ENCODE data around the gene SLC9A9. TPM values are rescaled to one million over a fixed set of nuclear protein-coding genes. Genes with fewer than 3 reads are reported as not detected.

The SLC9A9 gene
- total RNA-seq, 3 donors from 2014 or later (not counting 1 experiment from before 2014, with no cell fraction given), result 24.0 to 29.1 (median 27.2) TPM

GRCh38 chr3:143608966-143609365 is 239.3 kb downstream of the SLC9A9 start:
- no peaks in the 10 kb centered on the region for H3K36me3 Mint-ChIP-seq
- intact Hi-C loops (cut with micrococcal nuclease), result no loop called here
- no peak for ATAC-seq
- H3K4me3 ChIP-seq (ENCODE audit: low read length), result no peak overlapping the region
- H3K9me3 ChIP-seq (ENCODE audit: control insufficient read depth, insufficient read depth, low read length), result no peaks in the 10 kb centered on the region
- H3K4me1 Mint-ChIP-seq, result no peaks in the 10 kb centered on the region
- no peaks in the 10 kb centered on the region for H3K9me3 Mint-ChIP-seq
- H3K27me3 Mint-ChIP-seq (ENCODE audit: low read depth in 2 of 2), result no peaks in the 10 kb centered on the region
- DNase-seq, result no peak
- H3K27ac Mint-ChIP-seq, result no peak overlapping the region
- H3K4me1 ChIP-seq (ENCODE audit: control insufficient read depth, insufficient read depth, low read length), result no peaks in the 10 kb centered on the region
- H3K4me3 Mint-ChIP-seq, result no peak overlapping the region
- WGBS (ENCODE audit: insufficient coverage), result no CpG with 5 or more reads among the region's 5 CpGs
- no peak overlapping the region for H3K27ac ChIP-seq (ENCODE audit: low read length)
- H3K36me3 ChIP-seq (ENCODE audit: control insufficient read depth, insufficient read depth, low read length), result no peaks in the 10 kb centered on the region
- H3K27me3 ChIP-seq (ENCODE audit: control insufficient read depth, insufficient read depth, low read length), result no peaks in the 10 kb centered on the region
- no peak for TF ChIP-seq CTCF (IDR thresholded peaks at IDR 0.05)

DNA sequence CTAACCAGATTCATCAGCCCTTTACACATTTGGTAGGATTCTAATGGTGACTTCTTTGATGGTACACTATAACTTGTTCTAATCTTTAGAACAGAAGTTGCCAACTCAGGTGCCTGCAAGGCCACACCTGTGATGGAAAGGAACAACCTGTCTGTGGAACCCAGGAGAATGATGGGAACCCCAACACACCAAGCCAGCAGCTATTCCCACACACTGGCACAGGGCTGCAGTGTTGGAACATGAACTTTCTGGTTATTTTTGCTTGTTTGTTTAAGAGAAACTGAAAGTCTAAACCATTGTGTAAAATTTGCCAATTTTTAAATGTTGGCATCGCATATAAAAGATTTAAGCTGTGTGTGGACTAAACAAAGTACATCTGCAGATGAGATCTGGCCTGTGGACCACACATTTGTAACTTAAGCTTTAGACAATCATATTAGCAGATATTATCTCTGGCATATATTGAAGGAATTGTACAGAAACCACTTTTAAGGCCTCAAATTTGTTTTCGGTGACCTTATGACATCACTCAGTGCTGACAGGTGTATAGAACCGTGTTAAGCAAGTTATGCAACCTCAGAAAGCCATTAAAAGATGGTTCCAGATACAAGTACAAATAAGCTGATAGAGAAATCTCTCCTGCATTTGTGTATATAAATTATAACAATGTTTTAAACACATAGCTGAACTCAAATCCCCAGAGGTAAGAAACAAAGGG is 242.9 kb downstream of the SLC9A9 start:
- H3K27me3 Mint-ChIP-seq (ENCODE audit: low read depth in 2 of 2), result no peaks in the 10 kb centered on the region
- no peaks in the 10 kb centered on the region for H3K9me3 Mint-ChIP-seq
- Histone ChIP-seq H3K27ac (ENCODE audit: low read length) (no peak overlapping the region), H3K27me3 (ENCODE audit: control insufficient read depth, insufficient read depth, low read length) (no peaks in the 10 kb centered on the region), H3K9me3 (ENCODE audit: control insufficient read depth, insufficient read depth, low read length) (no peaks in the 10 kb centered on the region), H3K4me1 (ENCODE audit: control insufficient read depth, insufficient read depth, low read length) (no peaks in the 10 kb centered on the region), H3K36me3 (ENCODE audit: control insufficient read depth, insufficient read depth, low read length) (no peaks in the 10 kb centered on the region), H3K4me3 (ENCODE audit: low read length) (no peak overlapping the region)
- intact Hi-C loops (cut with micrococcal nuclease), result no loop called here
- no peak for TF ChIP-seq CTCF (IDR thresholded peaks at IDR 0.05)
- WGBS (ENCODE audit: insufficient coverage), result 97% methylated on average over 3 of the region's 3 CpGs
- no peak overlapping the region for H3K4me3 Mint-ChIP-seq
- DNase-seq (no peak), ATAC-seq (no peak)
- H3K36me3 Mint-ChIP-seq, result no peaks in the 10 kb centered on the region
- H3K27ac Mint-ChIP-seq, result no peak overlapping the region
- no peaks in the 10 kb centered on the region for H3K4me1 Mint-ChIP-seq

DNA sequence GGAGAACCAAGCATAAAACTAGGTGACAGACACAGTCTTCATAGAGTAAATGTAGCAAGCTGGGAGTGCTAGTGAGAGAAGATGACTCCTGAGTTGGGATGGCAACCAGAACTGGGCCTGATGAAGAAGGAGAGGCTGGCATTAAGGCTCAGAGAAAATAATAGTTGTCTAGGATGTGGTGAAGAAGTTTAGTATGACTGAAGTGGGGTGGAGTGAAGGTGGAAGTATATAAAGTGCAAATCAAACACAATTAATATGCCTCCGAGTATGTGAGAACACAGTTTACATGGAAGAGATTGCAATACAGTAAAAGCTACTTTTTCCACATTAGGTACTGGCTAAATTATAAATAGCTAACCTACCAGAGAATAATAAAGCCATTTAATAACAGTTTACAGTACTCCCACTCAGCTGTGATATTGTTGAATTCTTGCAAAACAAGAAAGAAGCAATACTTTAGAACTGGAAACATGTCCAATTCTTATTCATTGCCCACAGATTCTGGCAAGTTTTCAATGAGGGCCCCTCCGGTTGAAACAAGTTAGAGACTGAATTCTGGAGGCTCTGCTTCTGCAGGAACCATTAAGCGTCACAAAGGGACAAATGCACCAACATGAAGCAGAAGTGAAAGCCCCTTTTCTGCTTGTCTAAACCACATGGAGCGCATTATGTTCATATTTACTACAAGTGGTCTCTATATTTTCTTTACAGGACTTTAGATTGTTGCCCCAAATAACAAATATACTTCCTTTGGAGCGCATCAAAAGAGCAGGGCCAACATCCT is 243.7 kb downstream of the SLC9A9 start:
- Histone ChIP-seq H3K4me1 (ENCODE audit: control insufficient read depth, insufficient read depth, low read length) (no peaks in the 10 kb centered on the region), H3K36me3 (ENCODE audit: control insufficient read depth, insufficient read depth, low read length) (no peaks in the 10 kb centered on the region), H3K27ac (ENCODE audit: low read length) (no peak overlapping the region), H3K9me3 (ENCODE audit: control insufficient read depth, insufficient read depth, low read length) (no peaks in the 10 kb centered on the region), H3K27me3 (ENCODE audit: control insufficient read depth, insufficient read depth, low read length) (no peaks in the 10 kb centered on the region), H3K4me3 (ENCODE audit: low read length) (no peak overlapping the region)
- H3K27ac Mint-ChIP-seq, result no peak overlapping the region
- no peak for ATAC-seq
- H3K4me1 Mint-ChIP-seq, result no peaks in the 10 kb centered on the region
- H3K27me3 Mint-ChIP-seq (ENCODE audit: low read depth in 2 of 2), result no peaks in the 10 kb centered on the region
- 55% methylated on average over 4 of the region's 5 CpGs for WGBS (ENCODE audit: insufficient coverage)
- no peak for TF ChIP-seq CTCF (IDR thresholded peaks at IDR 0.05)
- H3K36me3 Mint-ChIP-seq, result no peaks in the 10 kb centered on the region
- intact Hi-C loops (cut with micrococcal nuclease), result no loop called here
- DNase-seq, result no peak
- no peaks in the 10 kb centered on the region for H3K9me3 Mint-ChIP-seq
- H3K4me3 Mint-ChIP-seq, result no peak overlapping the region

All from natural killer cell (primary cell).